ENCODE data around the gene ACAD11.
"Not testable (repeated sequence)": the region's sequence is repeated elsewhere in the genome, so short reads cannot be mapped to it uniquely, and the experiment has no call there.

The ACAD11 gene

GRCh38 chr3:132616780-132617179 lies 42.8 kb downstream of the ACAD11 start:
- DNase-seq (ENCODE audit: low read depth, low spot score) = no peak
- no peak overlapping the region for H3K4me3 ChIP-seq (ENCODE audit: low read length)

- no peak overlapping the region for H3K4me3 ChIP-seq (ENCODE audit: low read length)
- no peak for DNase-seq (ENCODE audit: low read depth, low spot score)
Measured at GRCh38 chr3:132615881-132616280, 43.7 kb downstream of the ACAD11 start.

DNA sequence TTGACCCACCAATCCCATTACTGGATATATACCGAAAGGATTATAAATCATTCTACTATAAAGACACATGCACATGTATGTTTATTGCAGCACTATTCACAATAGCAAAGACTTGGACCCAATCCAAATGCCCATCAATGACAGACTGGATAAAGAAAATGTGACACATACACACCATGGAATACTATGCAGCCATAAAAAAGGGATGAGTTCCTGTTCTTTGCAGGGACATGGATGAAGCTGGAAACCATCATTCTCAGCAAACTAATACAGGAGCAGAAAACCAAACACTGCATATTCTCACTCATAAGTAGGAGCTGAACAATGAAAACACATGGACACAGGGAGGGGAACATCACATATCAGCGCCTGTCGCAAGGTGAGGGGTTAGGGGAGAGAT lies 44.3 kb downstream of the ACAD11 start:
- H3K4me3 ChIP-seq (ENCODE audit: low read length); DNase-seq (ENCODE audit: low read depth, low spot score): not testable (repeated sequence)

DNA sequence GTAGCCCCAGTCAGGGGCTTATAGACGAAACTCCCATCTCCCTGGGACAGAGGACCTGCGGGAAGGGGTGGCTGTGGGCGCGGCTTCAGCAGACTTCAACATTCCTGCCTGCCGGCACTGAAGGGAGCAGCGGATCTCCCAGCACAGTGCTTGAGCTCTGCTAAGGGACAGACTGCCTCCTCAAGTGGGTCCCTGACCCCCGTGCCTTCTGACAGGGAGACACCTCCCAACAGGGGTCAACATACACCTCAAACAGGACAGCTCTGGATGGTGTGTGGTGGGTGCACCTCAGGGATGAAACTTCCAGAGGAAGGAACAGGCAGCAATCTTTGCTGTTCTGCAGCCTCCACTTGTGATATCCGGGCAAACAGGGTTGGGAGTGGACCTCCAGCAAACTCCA lies 53.0 kb downstream of the ACAD11 start:
- not testable (repeated sequence) for DNase-seq (ENCODE audit: low read depth, low spot score); H3K4me3 ChIP-seq (ENCODE audit: low read length)

GRCh38 chr3:132606085-132606484 lies 53.5 kb downstream of the ACAD11 start:
- no peak for DNase-seq (ENCODE audit: low read depth, low spot score)
- no peak overlapping the region for H3K4me3 ChIP-seq (ENCODE audit: low read length)

- no peak overlapping the region for H3K4me3 ChIP-seq (ENCODE audit: low read length)
- no peak for DNase-seq (ENCODE audit: low read depth, low spot score)
Measured at GRCh38 chr3:132605374-132605792, 54.2 kb downstream of the ACAD11 start.

- H3K4me3 ChIP-seq (ENCODE audit: low read length); DNase-seq (ENCODE audit: low read depth, low spot score): not testable (repeated sequence)
Measured at GRCh38 chr3:132600614-132601013, 59.0 kb downstream of the ACAD11 start.

DNA sequence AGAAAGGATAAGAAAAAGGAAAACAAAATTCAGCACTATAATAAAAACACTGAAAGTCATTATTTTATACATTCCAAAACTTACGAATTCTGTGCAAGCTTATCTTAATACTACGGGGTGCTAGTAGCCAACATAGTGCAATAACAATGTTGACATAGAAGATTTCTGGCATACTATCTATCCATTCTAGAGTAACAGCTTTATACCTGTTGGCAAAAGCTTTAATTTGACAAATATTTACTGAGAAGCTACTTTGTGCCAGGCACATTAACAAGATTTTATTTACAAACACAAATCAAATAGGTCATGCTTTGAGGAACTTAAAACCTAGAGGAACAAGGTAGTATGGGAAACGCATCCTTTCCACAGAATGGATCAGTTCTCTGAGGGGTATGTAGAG lies 61.4 kb downstream of the ACAD11 start:
- H3K4me3 ChIP-seq (ENCODE audit: low read length) = no peak overlapping the region

DNA sequence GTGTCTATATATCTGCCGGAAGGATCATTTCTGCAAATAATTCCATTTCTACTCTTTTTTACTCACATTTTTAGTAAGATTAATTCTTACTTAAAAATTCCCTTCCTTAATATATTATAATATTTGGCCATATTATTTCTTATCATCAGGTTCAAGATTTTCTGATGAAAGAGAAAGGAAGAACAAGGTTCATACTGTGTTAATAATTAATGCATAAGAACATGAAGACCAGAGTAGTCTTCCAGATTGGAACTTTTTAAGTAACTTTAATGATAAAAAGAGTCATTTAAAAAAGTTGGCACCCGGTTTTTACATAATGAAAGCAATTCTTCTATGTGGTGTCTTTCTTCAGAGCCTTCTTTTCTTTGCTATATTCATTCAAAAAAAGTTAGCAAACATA lies 61.9 kb downstream of the ACAD11 start:
- no peak overlapping the region for H3K4me3 ChIP-seq (ENCODE audit: low read length)
- DNase-seq (ENCODE audit: low read depth, low spot score) = no peak

More for the DNA sequence above, 61.4 kb downstream of the ACAD11 start:
- DNase-seq (ENCODE audit: low read depth, low spot score) = no peak

DNA sequence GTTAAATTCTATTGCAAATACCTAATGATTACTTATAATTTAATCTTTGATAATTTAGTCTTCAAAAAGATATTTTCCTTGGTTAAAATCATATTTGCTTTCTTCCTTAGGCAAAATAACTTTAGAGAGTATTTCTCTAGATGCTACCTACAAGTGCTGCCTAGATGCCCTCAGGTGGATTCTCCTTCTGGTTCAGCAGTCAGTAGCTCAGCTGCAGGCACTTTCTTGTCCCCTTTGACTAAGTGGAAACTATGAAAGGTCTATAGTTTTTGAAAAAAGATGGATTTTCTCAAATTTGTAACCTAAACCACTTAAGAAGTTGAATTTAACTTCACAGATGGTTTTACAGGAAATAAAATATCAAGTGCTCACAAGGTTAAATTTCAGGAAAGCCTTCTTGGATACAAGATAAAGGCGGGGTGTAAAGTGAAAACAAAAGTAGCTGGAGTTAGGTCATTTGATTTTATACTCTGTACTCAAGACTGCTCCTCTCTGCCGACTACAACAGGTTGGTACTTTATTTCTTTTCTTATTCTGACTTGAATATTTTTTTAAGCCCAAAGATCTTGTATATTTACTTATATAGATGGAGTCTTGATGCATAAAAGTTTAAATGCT lies 62.7 kb downstream of the ACAD11 start, which contains the start of gene ACKR4:
TSS of gene ACKR4 (plus strand) at position 455 of the 618 bp plus-strand sequence. CDS start 3,128 bp downstream, outside the sequence.
- no peak for DNase-seq (ENCODE audit: low read depth, low spot score)

GRCh38 chr3:132596326-132596725 lies 63.3 kb downstream of the ACAD11 start:
- no peak overlapping the region for H3K4me3 ChIP-seq (ENCODE audit: low read length)
- no peak for DNase-seq (ENCODE audit: low read depth, low spot score)

More for the DNA sequence above, 62.7 kb downstream of the ACAD11 start, which contains the start of gene ACKR4:
- H3K4me3 ChIP-seq (ENCODE audit: low read length) = no peak within 1 kb of the TSS

DNA sequence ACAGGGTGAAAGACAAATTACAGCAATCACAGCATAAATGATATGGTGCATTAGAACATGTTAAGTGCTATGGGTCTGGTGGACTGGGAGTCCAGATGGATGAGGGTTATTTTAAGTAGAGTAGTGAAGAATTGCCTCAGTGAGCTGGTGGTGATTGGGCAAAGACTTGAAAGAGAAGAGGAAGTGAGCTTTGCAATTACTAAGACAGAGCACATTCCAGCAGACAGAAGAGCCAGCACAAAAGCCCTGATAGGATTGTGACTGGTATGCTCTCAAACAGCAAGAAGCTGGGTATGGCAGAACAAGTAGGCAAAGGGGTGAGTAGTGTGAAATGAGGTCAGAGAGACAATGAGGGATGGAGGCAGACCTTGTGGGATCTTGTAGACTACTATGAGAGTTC lies 64.6 kb downstream of the ACAD11 start:
- no peak for DNase-seq (ENCODE audit: low read depth, low spot score)
- H3K4me3 ChIP-seq (ENCODE audit: low read length) = no peak overlapping the region

- no peak overlapping the region for H3K4me3 ChIP-seq (ENCODE audit: low read length)
- DNase-seq (ENCODE audit: low read depth, low spot score) = no peak
Measured at GRCh38 chr3:132594498-132594897, 65.1 kb downstream of the ACAD11 start.

DNA sequence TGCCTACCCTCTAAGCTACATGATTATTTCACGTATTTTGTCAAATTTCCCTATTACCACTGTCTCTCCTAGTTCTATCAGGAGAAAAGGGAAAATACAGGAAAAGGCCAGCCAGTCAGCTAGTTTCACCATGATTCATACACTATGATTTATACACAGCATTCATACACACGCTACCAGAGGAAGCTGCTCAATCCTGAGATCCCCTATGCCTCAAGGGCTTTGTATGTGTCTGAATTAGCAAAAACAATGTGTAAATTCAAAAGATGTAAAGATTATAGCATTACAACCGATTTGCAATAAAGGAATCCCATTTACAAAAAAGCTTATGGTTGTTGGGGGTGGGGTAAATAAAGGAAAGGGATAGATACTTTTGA lies 65.7 kb downstream of the ACAD11 start:
- no peak for DNase-seq (ENCODE audit: low read depth, low spot score)
- no peak overlapping the region for H3K4me3 ChIP-seq (ENCODE audit: low read length)

- H3K4me3 ChIP-seq (ENCODE audit: low read length) = no peak overlapping the region
- no peak for DNase-seq (ENCODE audit: low read depth, low spot score)
Measured at GRCh38 chr3:132593241-132593946, 66.2 kb downstream of the ACAD11 start.

DNA sequence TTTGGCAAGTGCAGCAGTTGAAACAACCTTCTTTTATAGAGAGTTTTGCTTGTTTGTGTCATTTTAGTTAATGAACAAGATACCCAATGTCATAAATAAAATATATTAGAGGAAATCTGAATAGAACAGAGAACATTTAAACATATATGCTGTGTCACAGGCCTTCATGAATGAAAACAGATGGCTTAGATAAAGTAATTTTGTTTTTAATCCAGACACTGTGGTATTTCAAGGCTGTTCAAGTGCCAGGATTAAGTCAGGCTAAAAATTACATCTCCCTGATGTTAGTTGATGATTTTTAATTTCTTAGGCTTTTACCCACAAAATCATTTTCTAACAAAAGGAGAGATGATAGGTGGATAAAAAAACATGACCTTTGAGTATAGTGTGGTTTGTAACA lies 67.4 kb downstream of the ACAD11 start:
- DNase-seq (ENCODE audit: low read depth, low spot score) = no peak

GRCh38 chr3:132587401-132587800 lies 72.2 kb downstream of the ACAD11 start:
- DNase-seq (ENCODE audit: low read depth, low spot score) = no peak
- no peak overlapping the region for H3K4me3 ChIP-seq (ENCODE audit: low read length)

More for the DNA sequence above, 67.4 kb downstream of the ACAD11 start:
- H3K4me3 ChIP-seq (ENCODE audit: low read length) = no peak overlapping the region

DNA sequence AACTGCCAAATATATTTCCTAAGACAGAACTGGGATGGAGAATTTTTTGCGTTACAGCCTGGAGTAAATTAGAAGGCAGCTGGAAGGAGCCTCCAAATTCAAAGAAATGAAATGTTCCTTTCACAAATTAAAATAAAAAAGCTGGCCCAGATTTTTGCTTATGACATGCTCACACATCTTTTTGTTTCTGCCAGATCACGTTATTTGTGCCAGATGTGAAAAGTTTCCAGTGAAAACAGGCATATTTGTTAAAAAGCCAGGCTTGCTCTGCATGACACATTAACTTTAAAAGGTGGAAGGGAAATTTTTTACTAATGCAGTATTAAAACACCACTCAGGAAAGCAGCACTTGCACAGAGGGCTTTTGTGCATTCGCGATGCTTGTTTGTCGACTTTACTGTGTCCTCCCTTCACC lies 85.8 kb downstream of the ACAD11 start:
- no peak overlapping the region for H3K4me3 ChIP-seq (ENCODE audit: low read length)
- DNase-seq (ENCODE audit: low read depth, low spot score) = no peak

DNA sequence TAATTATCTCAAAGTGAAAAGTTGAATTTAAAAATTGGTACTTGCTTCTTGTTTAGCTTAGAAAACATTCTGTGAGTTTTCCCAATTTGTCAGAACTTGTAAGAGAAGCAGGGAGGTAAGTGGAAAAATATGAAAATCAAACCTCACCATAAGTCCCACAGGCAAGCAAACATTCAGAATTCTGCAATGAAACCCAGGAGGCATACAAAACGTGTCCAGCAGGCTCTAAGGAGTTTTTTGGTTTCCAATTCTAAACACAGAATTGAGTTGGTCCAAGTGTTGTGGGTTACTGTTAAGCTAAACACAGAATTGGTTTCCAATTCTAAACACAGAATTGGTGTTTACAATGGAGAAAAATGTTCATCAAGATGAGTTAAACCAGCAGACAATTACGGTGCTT lies 89.6 kb downstream of the ACAD11 start:
- DNase-seq (ENCODE audit: low read depth, low spot score) = no peak
- H3K4me3 ChIP-seq (ENCODE audit: low read length) = no peak overlapping the region

DNA sequence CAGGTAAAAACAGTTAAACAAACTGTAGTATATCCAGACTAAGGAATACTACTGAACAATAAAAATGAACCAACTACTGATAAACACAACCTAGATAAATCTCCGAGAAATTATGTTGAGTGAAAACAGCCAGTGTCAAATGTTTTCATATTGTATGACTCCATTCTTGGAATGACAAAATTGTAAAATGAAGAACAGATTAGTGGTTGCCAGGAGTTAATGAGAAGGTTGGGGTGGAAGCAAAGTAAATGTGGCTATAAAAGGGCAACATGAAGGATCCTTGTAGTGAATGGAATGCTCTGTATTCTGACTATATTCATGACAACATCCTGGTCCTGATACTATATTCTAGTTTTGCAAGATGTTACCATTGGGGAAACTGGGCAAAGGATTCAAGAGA lies 90.0 kb downstream of the ACAD11 start:
- no peak overlapping the region for H3K4me3 ChIP-seq (ENCODE audit: low read length)
- no peak for DNase-seq (ENCODE audit: low read depth, low spot score)

DNA sequence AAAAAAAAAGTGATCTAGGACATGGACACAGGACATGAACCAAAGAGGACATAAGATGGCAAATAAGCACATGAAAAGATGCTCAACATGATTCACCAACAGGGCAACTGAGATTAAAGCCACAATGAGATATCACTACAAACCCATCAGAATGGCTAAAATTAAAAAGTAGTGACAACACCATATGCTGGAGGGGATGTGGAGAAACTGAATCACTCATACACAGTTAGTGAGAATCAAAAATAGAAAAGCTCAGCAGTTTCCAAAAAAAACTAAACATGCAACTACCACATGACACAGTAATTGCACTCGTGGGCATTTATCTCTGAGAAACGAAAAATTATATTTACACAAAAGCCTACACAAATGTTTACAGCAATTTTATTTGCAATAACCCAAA lies 90.5 kb downstream of the ACAD11 start:
- no peak overlapping the region for H3K4me3 ChIP-seq (ENCODE audit: low read length)
- DNase-seq (ENCODE audit: low read depth, low spot score) = no peak
